Astrocyte of the spinal cord (primary cell): ENCODE measurements around the gene FAM228B.
"Not testable (repeated sequence)": the region's sequence is repeated elsewhere in the genome, so short reads cannot be mapped to it uniquely, and the experiment has no call there.

Source experiments
- DNase-seq: peaks from one replicate; pipeline ENCODE4 v3.0.0; 2011; ENCODE audit warnings: low read depth, low spot score
- H3K4me3 ChIP-seq: 2 replicates; pipeline ENCODE4 v1.5.1; 2011; ENCODE audit warnings: low read depth, mild to moderate bottlenecking, low read length, moderate library complexity
- CTCF ChIP-seq: IDR thresholded peaks from 2 replicates; pipeline ENCODE4 v1.5.1; 2012; ENCODE audit warnings: low read depth, mild to moderate bottlenecking, low read length, inconsistent platforms
- in situ Hi-C: cut with HindIII; loops from 2 replicates; pipeline ENCODE4 v1.10.0; 2017; ENCODE audit warnings: low sequenced_read_pairs

The FAM228B gene

GRCh38 chr2:24086241-24086640 is 37.0 kb upstream of the FAM228B start:
- H3K4me3 ChIP-seq: no peak overlapping the region
- in situ Hi-C loops: no loop called here
- no peak for TF ChIP-seq CTCF
- DNase-seq: no peak

DNA sequence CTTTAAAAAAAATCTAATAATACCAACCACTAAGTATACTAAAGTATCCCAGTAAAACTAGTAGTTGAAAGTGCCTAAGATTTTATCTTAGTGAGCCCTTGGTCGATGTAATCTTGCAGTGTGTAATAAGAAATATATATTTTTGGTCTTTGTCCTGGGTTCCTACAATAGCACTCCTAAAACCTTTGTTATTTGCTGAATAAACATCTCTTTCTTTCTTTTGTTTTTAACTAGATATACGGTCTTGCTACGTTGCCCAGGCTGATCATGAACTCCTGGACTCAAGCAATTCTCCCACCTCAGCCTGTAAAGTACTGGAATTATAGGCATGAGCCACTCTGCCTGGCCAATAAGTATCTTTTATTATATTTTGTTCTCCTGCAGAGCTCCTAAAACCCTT is 36.2 kb upstream of the FAM228B start:
- no peak for DNase-seq
- H3K4me3 ChIP-seq: no peak overlapping the region
- TF ChIP-seq CTCF: no peak
- in situ Hi-C loops: no loop called here

GRCh38 chr2:24088821-24089359 is 34.4 kb upstream of the FAM228B start:
- no peak overlapping the region for H3K4me3 ChIP-seq
- DNase-seq: no peak
- TF ChIP-seq CTCF: no peak
- in situ Hi-C loops: no loop called here

DNA sequence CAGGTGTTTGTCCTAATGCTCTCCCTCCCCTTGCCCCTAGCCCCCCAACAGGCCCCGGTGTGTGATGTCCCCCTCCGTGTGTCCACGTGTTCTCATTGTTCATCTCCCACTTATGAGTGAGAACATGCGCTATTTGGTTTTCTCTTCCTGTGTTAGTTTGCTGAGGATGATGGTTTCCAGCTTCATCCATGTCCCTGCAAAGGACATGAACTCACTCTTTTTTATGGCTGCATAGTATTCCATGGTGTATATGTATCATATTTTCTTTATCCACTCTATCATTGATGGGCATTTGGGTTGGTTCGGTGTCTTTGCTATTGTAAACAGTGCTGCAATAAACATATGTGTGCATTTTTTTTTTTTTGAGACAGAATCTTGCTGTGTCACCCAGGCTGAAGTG is 30.0 kb upstream of the FAM228B start:
- H3K4me3 ChIP-seq, DNase-seq, in situ Hi-C loops: not testable (repeated sequence)

GRCh38 chr2:24095171-24095677 is 28.0 kb upstream of the FAM228B start:
- in situ Hi-C loops, DNase-seq: not testable (repeated sequence)

DNA sequence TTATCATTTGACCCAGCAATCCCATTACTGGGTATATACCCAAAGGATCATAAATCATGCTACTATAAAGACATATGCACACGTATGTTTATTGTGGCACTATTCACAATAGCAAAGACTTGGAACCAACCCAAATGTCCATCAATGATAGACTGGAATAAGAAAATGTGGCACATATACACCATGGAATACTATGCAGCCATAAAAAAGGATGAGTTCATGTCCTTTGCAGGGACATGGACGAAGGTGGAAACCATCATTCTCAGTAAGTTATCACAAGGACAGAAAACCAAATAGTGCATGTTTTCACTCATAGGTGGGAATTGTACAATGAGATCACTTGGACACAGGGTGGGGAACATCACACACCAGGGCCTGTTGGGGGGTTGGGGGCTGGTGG is 22.5 kb upstream of the FAM228B start:
- in situ Hi-C loops, DNase-seq: not testable (repeated sequence)

More at GRCh38 chr2:24095171-24095677, 28.0 kb upstream of the FAM228B start:
- not testable (repeated sequence) for H3K4me3 ChIP-seq

GRCh38 chr2:24101992-24102391 is 21.3 kb upstream of the FAM228B start:
- H3K4me3 ChIP-seq: no peak overlapping the region
- in situ Hi-C loops: no loop called here
- no peak for DNase-seq
- TF ChIP-seq CTCF: no peak

More for the DNA sequence above, 22.5 kb upstream of the FAM228B start:
- not testable (repeated sequence) for H3K4me3 ChIP-seq

- no peak for TF ChIP-seq CTCF
- in situ Hi-C loops: no loop called here
- no peak overlapping the region for H3K4me3 ChIP-seq
- no peak for DNase-seq
Observed at GRCh38 chr2:24102677-24103076, 20.6 kb upstream of the FAM228B start.
